Adrenal gland (tissue), 12 donors: ENCODE data around the gene FARP2. TPM values are rescaled to one million over a fixed set of nuclear protein-coding genes. Genes with fewer than 3 reads are reported as not detected.
"Not testable (repeated sequence)": the region's sequence is repeated elsewhere in the genome, so short reads cannot be mapped to it uniquely, and the experiment has no call there.

Experiments used
- DNase-seq, 7 donors: peaks; one replicate each; pipeline ENCODE4 v3.0.0-alpha.2; 2019 to 2020
- H3K27ac ChIP-seq, 5 donors: fragments of 200-600 bp; sonication (generic) in 4 of 5; 1 replicate in 3 of 5; 2 replicates in 2 of 5; pipeline versions ENCODE4 v1.5.1 to v1.8.0; 2016 to 2020; ENCODE audit warnings: mild to moderate bottlenecking in 1 of 5
- H3K27me3 ChIP-seq: fragments of 200-600 bp; 2 replicates; pipeline ENCODE4 v1.8.0; 2021
- H3K36me3 ChIP-seq, 2 donors: fragments of 200-600 bp; replicated peaks in 1 of 2; 1 replicate in 1 of 2; 2 replicates in 1 of 2; pipeline versions ENCODE4 v1.5.1 to v1.8.0; 2018 to 2022
- H3K4me1 ChIP-seq, 2 donors: fragments of 200-600 bp; replicated peaks in 1 of 2; 1 replicate in 1 of 2; 2 replicates in 1 of 2; pipeline versions ENCODE4 v1.5.1 to v1.8.0; 2018 to 2021
- H3K4me3 ChIP-seq, 4 donors: fragments of 200-600 bp; sonication (generic) in 3 of 4; one replicate each; pipeline ENCODE4 v1.5.1; 2016 to 2018
- H3K9me3 ChIP-seq, 3 donors: fragments of 200-600 bp; sonication (generic) in 1 of 3; replicated peaks in 1 of 3; 1 replicate in 2 of 3; 2 replicates in 1 of 3; pipeline versions ENCODE4 v1.5.1 to v1.8.0; 2016 to 2021
- POLR2A ChIP-seq, 2 donors: fragments of 450-650 bp; IDR thresholded peaks; one replicate each; pipeline ENCODE4 v1.6.1; 2017; ENCODE audit warnings: antibody characterized with exemption in 2 of 2, mild to moderate bottlenecking in 2 of 2, moderate library complexity in 1 of 2
- WGBS, 4 donors: extraction: QIAGEN DNeasy Blood & Tissue Kit in 2 of 4; methylation state at CpG; one replicate each; pipeline versions ENCODE4 v1.1.5 to v1.1.7; 2013 to 2017; 5-methylcytosine and 5-hydroxymethylcytosine counted together
- intact Hi-C, 2 donors: fragments of 100-400 bp; cut with DNase I; formaldehyde crosslinking; loops; one replicate each; pipeline versions ENCODE4 v1.14.1 to v1.15.0; 2022 to 2023
- polyA plus RNA-seq, 3 donors: library from polyadenylated mRNA; stranded (reverse); fragments of 200-250 nt in 2 of 3; fragments of 350-450 nt in 1 of 3; fragmentation: Illumina TruSeq in 1 of 3; extraction: RNeasy Lipid Tissue Mini Kit (QIAGEN cat#74804) in 1 of 3; gene quantifications; one replicate each; pipeline ENCODE4 v1.2.3, GENCODE V29; 2013 to 2014
- total RNA-seq, 9 donors: library from RNA; depleted of rRNA in 4 of 9; stranded (reverse); fragments of >200 nt in 4 of 9; fragments of 120-200 nt in 1 of 9; fragmentation: NEBNext Ultra II Directional in 1 of 9; extraction: Animal tissue kit (Norgen Biotek cat#: 25700) in 1 of 9; gene quantifications; one replicate each; pipeline versions ENCODE4 v1.1.0 to v1.2.4, GENCODE V29; 2013 to 2023
- TF ChIP-seq, protein P1 (sequence below), 6 experiments: fragments of 450-650 bp in 4 of 6; fragments of 200-600 bp in 2 of 6; sonication (generic) in 1 of 6; IDR thresholded peaks; 1 replicate in 5 of 6; 2 replicates in 1 of 6; pipeline versions ENCODE4 v1.5.1 to v1.8.0; 2016 to 2021; ENCODE audit warnings: antibody characterized with exemption in 6 of 6, mild to moderate bottlenecking in 2 of 6, moderate library complexity in 1 of 6
- donor health status: healthy with polysubstance abuse.
- donor health status: Bipolar disorder and iron deficiency.
- donor health status: DM: yes; HTN: yes; CAD: no.
- donor health status: DM: no; HTN: no; CAD: no.
- donor health status: DM: no; HTN: no; CAD: no.
- donor health status: DM: yes; HTN: yes; CAD: no.

FARP2 gene
- total and polyA plus RNA-seq, 12 donors, result 17.3 to 66.8 (median 37.8) TPM

DNA sequence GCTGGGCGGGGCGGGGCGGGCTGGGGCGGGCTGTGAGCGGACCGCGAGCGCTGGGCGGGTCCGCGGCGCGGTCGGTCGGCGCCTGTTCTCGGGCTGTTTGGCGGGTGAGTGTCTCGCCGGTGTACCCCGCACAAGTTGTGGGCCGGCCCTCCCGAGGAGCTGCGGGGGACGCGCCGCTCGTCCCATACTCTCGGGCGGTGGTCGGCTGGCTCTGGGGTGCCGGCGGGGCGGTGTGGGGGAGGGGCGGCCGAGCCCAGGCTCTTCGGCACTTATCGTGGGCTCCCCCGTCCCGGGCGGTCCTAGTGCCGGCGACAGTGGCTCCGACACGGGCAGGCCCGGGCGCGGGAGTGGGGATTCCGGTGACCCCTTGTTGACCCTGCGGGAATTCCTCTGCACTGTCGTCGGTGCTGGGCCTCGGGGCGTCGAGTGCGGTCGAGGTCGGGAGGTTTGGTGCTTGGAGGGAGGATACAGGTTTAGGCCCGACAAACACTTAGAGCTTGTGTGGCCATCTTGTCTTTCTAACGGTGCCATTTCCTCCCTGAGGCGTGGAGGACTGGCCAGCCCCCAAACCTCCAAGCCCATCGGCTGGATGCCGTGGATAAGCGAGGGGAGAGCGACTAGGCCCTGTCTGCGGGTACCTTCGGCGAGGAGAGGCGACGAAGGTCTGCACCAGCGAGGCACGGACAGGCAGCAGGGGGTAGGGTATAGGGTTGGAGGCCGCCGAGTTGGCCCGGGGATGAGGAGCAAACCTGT is 40.0 kb upstream of the FARP2 start, which contains the start of gene SEPTIN2:
TSS of gene SEPTIN2 (plus strand) at position 47 of the 753 bp plus-strand sequence. CDS start 8,308 bp downstream, outside the sequence.
- peak; percentile 74 to 85 (median 77) for DNase-seq
- Histone ChIP-seq H3K27me3 (no peaks in the 10 kb centered on the region), H3K9me3 (no peaks in the 10 kb centered on the region), H3K36me3 (no peaks in the 10 kb centered on the region), H3K4me1 (peaks cover 34 to 54% of the 10 kb centered on the region in 2 donors), H3K27ac (peak within 1 kb of the TSS; percentile 94 to 100 (median 99)), H3K4me3 (peak within 1 kb of the TSS; percentile 71 to 81 (median 78))
- 0 to 1% (median 0%) methylated on average over 16 to 75 of the region's 75 CpGs for WGBS, 4 donors
- TF ChIP-seq, protein P1, sequence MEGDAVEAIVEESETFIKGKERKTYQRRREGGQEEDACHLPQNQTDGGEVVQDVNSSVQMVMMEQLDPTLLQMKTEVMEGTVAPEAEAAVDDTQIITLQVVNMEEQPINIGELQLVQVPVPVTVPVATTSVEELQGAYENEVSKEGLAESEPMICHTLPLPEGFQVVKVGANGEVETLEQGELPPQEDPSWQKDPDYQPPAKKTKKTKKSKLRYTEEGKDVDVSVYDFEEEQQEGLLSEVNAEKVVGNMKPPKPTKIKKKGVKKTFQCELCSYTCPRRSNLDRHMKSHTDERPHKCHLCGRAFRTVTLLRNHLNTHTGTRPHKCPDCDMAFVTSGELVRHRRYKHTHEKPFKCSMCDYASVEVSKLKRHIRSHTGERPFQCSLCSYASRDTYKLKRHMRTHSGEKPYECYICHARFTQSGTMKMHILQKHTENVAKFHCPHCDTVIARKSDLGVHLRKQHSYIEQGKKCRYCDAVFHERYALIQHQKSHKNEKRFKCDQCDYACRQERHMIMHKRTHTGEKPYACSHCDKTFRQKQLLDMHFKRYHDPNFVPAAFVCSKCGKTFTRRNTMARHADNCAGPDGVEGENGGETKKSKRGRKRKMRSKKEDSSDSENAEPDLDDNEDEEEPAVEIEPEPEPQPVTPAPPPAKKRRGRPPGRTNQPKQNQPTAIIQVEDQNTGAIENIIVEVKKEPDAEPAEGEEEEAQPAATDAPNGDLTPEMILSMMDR (IDR thresholded peaks at IDR 0.05), result no peak
- TF ChIP-seq POLR2A (IDR thresholded peaks at IDR 0.05), result peak; percentile 52 to 55
- intact Hi-C loops, result no loop called here

DNA sequence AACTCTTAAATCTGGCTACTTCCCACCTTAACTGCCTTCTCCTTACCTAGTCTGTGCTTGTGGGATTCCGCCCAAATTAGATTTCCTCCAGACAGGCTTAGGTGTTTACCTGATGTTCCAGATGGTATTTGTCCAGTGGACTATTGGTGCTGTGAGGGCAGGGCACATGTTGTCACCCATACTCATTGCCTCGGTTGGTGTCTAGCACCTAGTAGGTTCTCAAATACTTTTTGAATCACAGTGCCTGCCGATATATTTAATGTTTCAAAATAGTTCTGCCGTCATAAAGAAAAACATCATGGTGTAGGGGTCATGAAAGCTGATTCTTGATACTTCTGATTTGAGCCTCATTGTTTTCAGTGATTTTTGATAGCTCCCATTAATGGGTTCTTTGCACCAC is 39.3 kb upstream of the FARP2 start:
- TF ChIP-seq, protein P1 (IDR thresholded peaks at IDR 0.05), result no peak
- no peak for TF ChIP-seq POLR2A (IDR thresholded peaks at IDR 0.05)
- WGBS, 4 donors, result 16 to 21% (median 16%) methylated on average over 4 of the region's 4 CpGs
- intact Hi-C loops, result no loop called here
- H3K27me3 ChIP-seq, result no peaks in the 10 kb centered on the region
- H3K4me1 ChIP-seq, result peaks cover 42 to 62% of the 10 kb centered on the region in 2 donors
- no peaks in the 10 kb centered on the region for H3K36me3 ChIP-seq
- DNase-seq, result no peak
- H3K27ac ChIP-seq, result peak overlapping the region in 4 of 5 donors; percentile 90 to 100 (median 99)
- H3K4me3 ChIP-seq, result peak overlapping the region in 3 of 4 donors; percentile 55 to 81 (median 71)
- no peaks in the 10 kb centered on the region for H3K9me3 ChIP-seq

DNA sequence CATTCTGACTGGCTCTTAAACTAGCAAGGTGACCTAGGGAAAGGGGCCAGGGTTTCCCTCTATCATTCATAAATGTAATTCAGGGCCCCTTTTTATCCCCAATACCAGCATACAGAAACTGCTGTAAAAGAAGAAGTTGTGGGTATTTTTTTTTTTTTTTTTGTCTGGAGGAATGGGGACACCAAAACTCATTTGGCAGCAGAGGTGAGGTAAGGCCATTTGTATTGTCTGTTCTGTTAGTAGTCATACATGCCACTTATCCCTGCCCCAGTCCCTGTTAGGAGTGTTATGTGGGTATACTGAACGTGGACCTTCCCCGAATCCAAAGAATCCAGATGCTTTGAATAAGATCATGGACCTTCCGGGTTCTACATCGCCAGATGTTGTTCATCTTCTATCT is 38.7 kb upstream of the FARP2 start:
- WGBS, 4 donors, result 66 to 76% (median 70%) methylated on average over 4 of the region's 4 CpGs
- Histone ChIP-seq H3K27me3 (no peaks in the 10 kb centered on the region), H3K36me3 (no peaks in the 10 kb centered on the region), H3K27ac (no peak overlapping the region), H3K9me3 (no peaks in the 10 kb centered on the region), H3K4me1 (peaks cover 47 to 67% of the 10 kb centered on the region in 2 donors), H3K4me3 (peak overlapping the region in 1 of 4 donors; percentile 81)
- intact Hi-C loops, result no loop called here
- no peak for DNase-seq
- no peak for TF ChIP-seq POLR2A (IDR thresholded peaks at IDR 0.05)
- TF ChIP-seq, protein P1 (IDR thresholded peaks at IDR 0.05), result no peak

DNA sequence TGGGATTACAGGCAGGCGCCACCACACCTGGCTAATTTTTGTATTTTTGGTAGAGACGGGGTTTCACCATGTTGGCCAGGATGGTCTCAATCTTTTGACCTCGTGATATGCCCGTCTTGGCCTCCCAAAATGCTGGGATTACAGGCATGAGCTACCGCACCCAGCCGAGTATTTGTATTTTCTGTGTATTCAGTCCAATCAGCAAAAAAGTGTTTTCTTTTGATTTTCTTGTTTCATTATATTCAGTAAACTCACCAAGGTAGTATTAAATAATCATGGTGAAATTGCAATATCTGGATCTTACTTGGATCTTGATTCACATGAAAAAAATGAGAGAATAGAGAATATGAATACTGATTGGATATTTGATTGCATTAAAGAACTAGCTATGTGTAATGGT is 37.3 kb upstream of the FARP2 start:
- H3K36me3 ChIP-seq, H3K27me3 ChIP-seq, DNase-seq, H3K27ac ChIP-seq, H3K4me3 ChIP-seq, intact Hi-C loops, H3K9me3 ChIP-seq: not testable (repeated sequence)
- peaks cover 47 to 72% of the 10 kb centered on the region in 2 donors for H3K4me1 ChIP-seq
- WGBS, 4 donors, result 91 to 93% (median 92%) methylated on average over 6 of the region's 6 CpGs
